OCI-LY7 (cell line): Measurements from ENCODE around the gene ATXN10.

Experiments
- EZH2phosphoT487 ChIP-seq: fragments of 200-600 bp; sonication (generic); IDR thresholded peaks from 2 replicates; pipeline ENCODE4 v1.6.1; 2018; ENCODE audit warnings: low read depth, borderline replicate concordance, mild to moderate bottlenecking, mixed run types, antibody characterized with exemption, low read length, moderate library complexity, mixed read lengths
- TF ChIP-seq, protein P1 (sequence below): fragments of 200-600 bp; sonication (generic); conservative IDR thresholded peaks from 2 replicates; pipeline ENCODE4 v1.5.1; 2014; ENCODE audit warnings: mild to moderate bottlenecking, antibody characterized with exemption, low read length, moderate library complexity, mixed read lengths

GRCh38 chr22:45756558-45756957 lies 84.9 kb downstream of the ATXN10 start:
- TF ChIP-seq, protein P1, sequence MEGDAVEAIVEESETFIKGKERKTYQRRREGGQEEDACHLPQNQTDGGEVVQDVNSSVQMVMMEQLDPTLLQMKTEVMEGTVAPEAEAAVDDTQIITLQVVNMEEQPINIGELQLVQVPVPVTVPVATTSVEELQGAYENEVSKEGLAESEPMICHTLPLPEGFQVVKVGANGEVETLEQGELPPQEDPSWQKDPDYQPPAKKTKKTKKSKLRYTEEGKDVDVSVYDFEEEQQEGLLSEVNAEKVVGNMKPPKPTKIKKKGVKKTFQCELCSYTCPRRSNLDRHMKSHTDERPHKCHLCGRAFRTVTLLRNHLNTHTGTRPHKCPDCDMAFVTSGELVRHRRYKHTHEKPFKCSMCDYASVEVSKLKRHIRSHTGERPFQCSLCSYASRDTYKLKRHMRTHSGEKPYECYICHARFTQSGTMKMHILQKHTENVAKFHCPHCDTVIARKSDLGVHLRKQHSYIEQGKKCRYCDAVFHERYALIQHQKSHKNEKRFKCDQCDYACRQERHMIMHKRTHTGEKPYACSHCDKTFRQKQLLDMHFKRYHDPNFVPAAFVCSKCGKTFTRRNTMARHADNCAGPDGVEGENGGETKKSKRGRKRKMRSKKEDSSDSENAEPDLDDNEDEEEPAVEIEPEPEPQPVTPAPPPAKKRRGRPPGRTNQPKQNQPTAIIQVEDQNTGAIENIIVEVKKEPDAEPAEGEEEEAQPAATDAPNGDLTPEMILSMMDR = no peak
- TF ChIP-seq EZH2phosphoT487 = no peak
